T-cell (primary cell): Measurements from ENCODE around the gene EXOC4. TPM values are rescaled to one million over a fixed set of nuclear protein-coding genes. Genes with fewer than 3 reads are reported as not detected.

Experiments used
- ATAC-seq, 4 experiments: fragments of 200-7000 bp in 3 of 4; fragments of 150-1000 bp in 1 of 4; cut with Tn5 transposase; replicated peaks in 1 of 4; 1 replicate in 3 of 4; 2 replicates in 1 of 4; pipeline ENCODE4 v1.10.0; 2021; ENCODE audit warnings: moderate library complexity in 3 of 4, mild to moderate bottlenecking in 2 of 4, moderate number of reproducible peaks in 1 of 4
- CTCF ChIA-PET, 2 donors: fragments of 300-600 bp; sonication (Branson Sonifier 250); formaldehyde crosslinking; loops; one replicate each; lab custom pipeline; 2022; ENCODE audit warnings: antibody characterized with exemption in 2 of 2; lab: Charles Lee
- POLR2A ChIA-PET, 2 donors: fragments of 300-600 bp; sonication (Branson Sonifier 250); formaldehyde crosslinking; loops; one replicate each; lab custom pipeline; 2022; ENCODE audit warnings: antibody characterized with exemption in 2 of 2; lab: Charles Lee
- DNase-seq, 35 experiments: peaks; one replicate each; pipeline versions ENCODE4 v3.0.0 to v3.0.0-alpha.2; 2013 to 2023
- H3K27ac ChIP-seq: one replicate; pipeline ENCODE4 v1.5.1; 2013; ENCODE audit warnings: low read length
- H3K27me3 ChIP-seq, 2 experiments: replicated peaks in 1 of 2; 1 replicate in 1 of 2; 2 replicates in 1 of 2; pipeline versions ENCODE4 v1.6.1 to v1.7.0; 2013; ENCODE audit warnings: low read length in 1 of 2, mixed read lengths in 1 of 2; ENCODE audit not compliant: control insufficient read depth in 2 of 2, insufficient read depth in 2 of 2; ENCODE audit errors: extremely low read depth in 1 of 2
- H3K36me3 ChIP-seq, 2 donors: 1 replicate in 1 of 2; 2 replicates in 1 of 2; pipeline versions ENCODE4 v1.6.1 to v1.7.0; 2013; ENCODE audit warnings: low read length in 1 of 2; ENCODE audit not compliant: control insufficient read depth in 2 of 2, insufficient read depth in 1 of 2; ENCODE audit errors: extremely low read depth in 1 of 2
- H3K4me1 ChIP-seq, 2 experiments: 1 replicate in 1 of 2; 2 replicates in 1 of 2; pipeline versions ENCODE4 v1.6.1 to v1.7.0; 2013; ENCODE audit warnings: low read length in 2 of 2, mixed read lengths in 1 of 2; ENCODE audit not compliant: insufficient read depth in 2 of 2, control insufficient read depth in 1 of 2; ENCODE audit errors: extremely low read depth in 1 of 2
- H3K4me3 ChIP-seq, 2 donors: 1 replicate in 1 of 2; 2 replicates in 1 of 2; pipeline versions ENCODE4 v1.5.1 to v1.7.0; 2013; ENCODE audit warnings: mild to moderate bottlenecking in 2 of 2, low read length in 1 of 2, moderate library complexity in 1 of 2; ENCODE audit not compliant: control insufficient read depth in 1 of 2; ENCODE audit errors: extremely low read depth in 1 of 2
- H3K9me3 ChIP-seq: 2 replicates; pipeline ENCODE4 v1.7.0; 2013
- H3K27ac Mint-ChIP-seq, 2 donors: one replicate each; pipeline ENCODE4 v1.8.0; 2020 to 2021; ENCODE audit warnings: mild to moderate bottlenecking in 2 of 2, mixed read lengths in 2 of 2
- H3K27me3 Mint-ChIP-seq, 2 donors: one replicate each; pipeline ENCODE4 v1.8.0; 2021 to 2022; ENCODE audit warnings: mixed read lengths in 2 of 2
- H3K36me3 Mint-ChIP-seq: one replicate; pipeline ENCODE4 v1.8.0; 2021; ENCODE audit warnings: mixed read lengths
- H3K4me1 Mint-ChIP-seq, 3 donors: one replicate each; pipeline ENCODE4 v1.8.0; 2020 to 2022; ENCODE audit warnings: mixed read lengths in 3 of 3, mild to moderate bottlenecking in 1 of 3
- H3K4me3 Mint-ChIP-seq, 3 donors: one replicate each; pipeline ENCODE4 v1.8.0; 2020 to 2022; ENCODE audit warnings: mild to moderate bottlenecking in 3 of 3, mixed read lengths in 3 of 3, moderate library complexity in 3 of 3
- H3K9me3 Mint-ChIP-seq, 3 donors: one replicate each; pipeline ENCODE4 v1.8.0; 2020 to 2022; ENCODE audit warnings: mixed read lengths in 3 of 3
- WGBS: methylation state at CpG from one replicate; pipeline ENCODE4 v1.1.5; 2013; ENCODE audit warnings: missing lambda C conversion rate; ENCODE audit not compliant: insufficient coverage; 5-methylcytosine and 5-hydroxymethylcytosine counted together
- total RNA-seq, 35 experiments: library from RNA in 6 of 35; stranded (reverse) in 6 of 35; fragments of 120-200 nt in 1 of 35; gene quantifications; one replicate each; pipeline versions ENCODE4 v1.2.1 to v1.2.4 and lab custom pipeline; 2013 to 2026

EXOC4 gene
- total RNA-seq, 5 donors from 2014 or later (not counting 1 experiment from before 2014, with no cell fraction given) = 58.2 to 108 (median 64.8) TPM

DNA sequence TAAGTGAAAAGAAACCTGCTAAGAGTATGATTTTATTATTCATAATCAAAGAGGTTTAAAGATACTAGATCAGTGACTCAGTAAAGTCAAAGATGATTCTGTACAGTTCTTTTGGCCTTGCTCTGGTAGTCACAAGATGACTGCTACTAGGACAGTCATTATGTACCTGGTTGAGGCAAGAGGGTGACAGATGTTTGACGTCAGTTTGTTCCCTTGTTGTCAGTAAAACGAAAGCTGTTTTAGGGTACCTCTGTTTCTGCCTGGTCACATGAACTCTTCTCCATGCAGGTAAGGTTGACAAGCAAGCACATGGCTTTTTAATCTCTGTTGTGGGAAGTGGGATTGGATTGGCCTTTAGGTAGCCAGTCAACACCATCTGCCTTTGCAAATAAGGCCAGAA, 308.0 kb downstream of the EXOC4 start:
- WGBS = 83% methylated on average over 2 of the region's 2 CpGs
- Mint-ChIP-seq H3K4me1 (peaks cover 0 to 2% (median 0%) of the 10 kb centered on the region in 3 donors), H3K4me3 (no peak overlapping the region), H3K36me3 (peaks cover 58% of the 10 kb centered on the region), H3K27me3 (no peaks in the 10 kb centered on the region), H3K27ac (no peak overlapping the region), H3K9me3 (peaks cover 1 to 6% (median 4%) of the 10 kb centered on the region in 3 donors)
- no peak overlapping the region for H3K27ac ChIP-seq
- no peaks in the 10 kb centered on the region for H3K27me3 ChIP-seq
- no peak overlapping the region for H3K4me3 ChIP-seq
- H3K36me3 ChIP-seq = no peaks in the 10 kb centered on the region
- ChIA-PET CTCF (no interaction called here), POLR2A (no interaction called here)
- no peaks in the 10 kb centered on the region for H3K4me1 ChIP-seq
- ATAC-seq (no peak), DNase-seq (no peak)
- H3K9me3 ChIP-seq = no peaks in the 10 kb centered on the region

DNA sequence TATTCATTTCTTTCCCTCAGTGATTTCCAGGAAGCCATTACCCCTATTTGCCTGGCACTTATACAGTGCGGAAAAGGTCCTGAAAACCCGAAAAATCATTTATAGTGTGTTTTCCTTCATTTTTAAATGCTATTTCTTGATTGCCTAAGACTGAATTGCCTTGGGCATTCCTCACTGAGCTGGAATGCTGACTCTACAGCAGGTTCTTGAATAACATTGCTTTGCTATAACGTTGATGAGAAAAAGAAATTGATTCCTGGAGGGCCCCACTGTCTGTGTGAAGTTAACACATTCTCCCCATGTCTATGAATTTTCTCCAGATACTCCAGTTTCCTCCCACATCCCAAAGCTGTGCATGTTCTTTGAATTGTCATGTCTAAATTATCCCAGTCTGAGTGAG, 308.5 kb downstream of the EXOC4 start:
- whole genome bisulfite sequencing = no CpG with 5 or more reads among the region's 3 CpGs
- H3K4me1 Mint-ChIP-seq = no peaks in the 10 kb centered on the region
- CTCF ChIA-PET = no interaction called here

DNA sequence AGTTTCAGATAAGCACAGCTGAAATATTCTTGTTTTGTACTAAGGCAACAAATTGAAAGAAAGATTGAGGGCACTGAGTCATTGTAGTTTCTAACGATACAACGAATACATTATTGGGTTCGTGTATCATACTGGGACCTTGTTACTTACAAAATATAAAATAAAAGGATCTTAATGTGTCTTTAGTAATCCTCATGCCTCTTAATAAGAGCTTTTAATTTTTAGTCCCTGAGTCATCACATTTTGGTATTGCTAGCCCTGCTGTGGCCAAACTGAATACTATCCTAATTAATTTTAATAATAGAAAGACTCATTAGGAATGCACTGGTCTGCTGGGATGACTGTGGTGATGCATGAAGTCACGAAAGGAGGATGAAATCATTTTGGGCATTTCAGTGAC, 309.7 kb downstream of the EXOC4 start:
- Mint-ChIP-seq H3K27ac (no peak overlapping the region), H3K9me3 (peaks cover 5 to 9% (median 8%) of the 10 kb centered on the region in 3 donors), H3K4me3 (no peak overlapping the region), H3K4me1 (no peaks in the 10 kb centered on the region), H3K36me3 (peaks cover 61% of the 10 kb centered on the region), H3K27me3 (no peaks in the 10 kb centered on the region)
- Histone ChIP-seq H3K4me3 (no peak overlapping the region), H3K36me3 (no peaks in the 10 kb centered on the region), H3K9me3 (no peaks in the 10 kb centered on the region), H3K4me1 (no peaks in the 10 kb centered on the region), H3K27ac (no peak overlapping the region), H3K27me3 (no peaks in the 10 kb centered on the region)
- 100% methylated on average over 1 of the region's 4 CpGs for WGBS
- DNase-seq (no peak), ATAC-seq (no peak)
- ChIA-PET POLR2A (no interaction called here), CTCF (no interaction called here)

More for the DNA sequence above, 308.5 kb downstream of the EXOC4 start:
- no peaks in the 10 kb centered on the region for H3K9me3 ChIP-seq
- H3K9me3 Mint-ChIP-seq = peaks cover 5 to 9% (median 6%) of the 10 kb centered on the region in 3 donors
- no peak overlapping the region for H3K4me3 Mint-ChIP-seq
- POLR2A ChIA-PET = no interaction called here
- ATAC-seq = no peak
- no peaks in the 10 kb centered on the region for H3K27me3 Mint-ChIP-seq
- no peak for DNase-seq
- no peak overlapping the region for H3K27ac ChIP-seq
- no peak overlapping the region for H3K27ac Mint-ChIP-seq
- no peaks in the 10 kb centered on the region for H3K4me1 ChIP-seq
- H3K27me3 ChIP-seq = no peaks in the 10 kb centered on the region
- H3K4me3 ChIP-seq = no peak overlapping the region
- no peaks in the 10 kb centered on the region for H3K36me3 ChIP-seq
- H3K36me3 Mint-ChIP-seq = peaks cover 58% of the 10 kb centered on the region

- H3K27me3 ChIP-seq = no peaks in the 10 kb centered on the region
- Mint-ChIP-seq H3K27ac (no peak overlapping the region), H3K9me3 (peaks cover 5 to 9% (median 8%) of the 10 kb centered on the region in 3 donors), H3K27me3 (no peaks in the 10 kb centered on the region), H3K36me3 (peaks cover 61% of the 10 kb centered on the region), H3K4me1 (no peaks in the 10 kb centered on the region), H3K4me3 (no peak overlapping the region)
- no peaks in the 10 kb centered on the region for H3K9me3 ChIP-seq
- no peak for DNase-seq
- no peaks in the 10 kb centered on the region for H3K36me3 ChIP-seq
- no peaks in the 10 kb centered on the region for H3K4me1 ChIP-seq
- ChIA-PET CTCF (no interaction called here), POLR2A (no interaction called here)
- WGBS = no CpG with 5 or more reads among the region's 5 CpGs
- H3K27ac ChIP-seq = no peak overlapping the region
- no peak for ATAC-seq
- H3K4me3 ChIP-seq = no peak overlapping the region
Observed at GRCh38 chr7:133563251-133563650, 310.4 kb downstream of the EXOC4 start.

GRCh38 chr7:133564484-133564883, 311.6 kb downstream of the EXOC4 start:
- H3K27ac ChIP-seq = no peak overlapping the region
- DNase-seq (no peak), ATAC-seq (no peak)
- H3K9me3 Mint-ChIP-seq = peaks cover 5 to 9% (median 8%) of the 10 kb centered on the region in 3 donors
- WGBS = no CpG with 5 or more reads among the region's 2 CpGs
- no peak overlapping the region for H3K4me3 ChIP-seq
- CTCF ChIA-PET = no interaction called here
- POLR2A ChIA-PET = interaction anchor here (0.5 to 0.6 kb wide), 2 partner anchors 597 to 1206 kb away, joined by 4 to 5 read pairs; no protein-coding TSS in a partner anchor
- H3K27me3 Mint-ChIP-seq = no peaks in the 10 kb centered on the region
- no peaks in the 10 kb centered on the region for H3K27me3 ChIP-seq
- no peak overlapping the region for H3K4me3 Mint-ChIP-seq
- H3K4me1 Mint-ChIP-seq = no peaks in the 10 kb centered on the region
- no peaks in the 10 kb centered on the region for H3K9me3 ChIP-seq
- no peak overlapping the region for H3K27ac Mint-ChIP-seq
- no peaks in the 10 kb centered on the region for H3K36me3 ChIP-seq
- H3K36me3 Mint-ChIP-seq = peaks cover 64% of the 10 kb centered on the region
- H3K4me1 ChIP-seq = no peaks in the 10 kb centered on the region

DNA sequence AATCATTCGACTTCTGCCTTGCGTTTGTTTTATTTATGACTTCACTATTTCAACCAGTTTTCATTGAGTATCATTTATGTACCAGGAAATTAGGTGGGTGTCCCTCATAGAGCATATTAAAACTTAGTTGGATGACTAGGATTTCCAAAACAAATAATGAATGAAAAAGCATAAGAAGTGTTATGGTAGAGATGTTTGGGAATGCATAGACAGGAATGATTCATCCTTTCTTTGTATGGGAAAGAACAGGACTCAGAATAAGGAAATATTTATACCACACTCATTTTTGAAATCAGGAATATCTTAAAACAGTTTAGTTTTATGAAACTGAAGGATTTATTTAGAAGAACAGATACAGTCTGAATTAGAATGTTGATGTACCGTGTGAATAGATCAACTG, 315.7 kb downstream of the EXOC4 start:
- CTCF ChIA-PET = no interaction called here
- DNase-seq (no peak), ATAC-seq (no peak)
- Histone ChIP-seq H3K4me1 (peaks cover 0 to 3% of the 10 kb centered on the region in 2 experiments), H3K27me3 (no peaks in the 10 kb centered on the region), H3K36me3 (no peaks in the 10 kb centered on the region), H3K27ac (no peak overlapping the region), H3K4me3 (no peak overlapping the region), H3K9me3 (no peaks in the 10 kb centered on the region)
- WGBS = 100% methylated on average over 1 of the region's 3 CpGs
- Mint-ChIP-seq H3K4me1 (no peaks in the 10 kb centered on the region), H3K9me3 (peaks cover 5 to 9% (median 8%) of the 10 kb centered on the region in 3 donors), H3K4me3 (no peak overlapping the region), H3K36me3 (peaks cover 37% of the 10 kb centered on the region), H3K27me3 (no peaks in the 10 kb centered on the region), H3K27ac (no peak overlapping the region)
- POLR2A ChIA-PET = no interaction called here

DNA sequence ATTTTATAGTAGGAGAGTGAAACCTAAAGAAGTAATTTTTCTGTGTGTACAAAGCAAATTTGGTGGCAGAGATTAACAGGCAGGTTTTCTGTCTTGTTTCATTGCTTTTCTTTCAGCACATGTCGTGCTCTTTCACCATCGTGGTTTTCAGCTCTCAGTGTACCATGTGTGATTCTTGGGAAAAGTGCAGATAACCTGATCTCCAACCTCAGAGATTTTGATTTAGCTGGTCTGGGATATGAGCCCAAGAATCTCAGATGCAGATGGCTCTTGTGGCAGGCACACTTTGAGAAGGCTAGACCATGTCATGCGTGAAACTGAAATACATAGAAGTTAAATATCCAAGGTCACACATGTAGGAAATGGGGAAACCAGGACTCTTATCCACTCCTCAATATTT, 317.4 kb downstream of the EXOC4 start:
- H3K9me3 Mint-ChIP-seq = peaks cover 2 to 9% (median 5%) of the 10 kb centered on the region in 3 donors
- no peak overlapping the region for H3K27ac ChIP-seq

More for the DNA sequence above, 317.4 kb downstream of the EXOC4 start:
- Mint-ChIP-seq H3K27me3 (no peaks in the 10 kb centered on the region), H3K36me3 (peaks cover 22% of the 10 kb centered on the region), H3K4me3 (no peak overlapping the region), H3K4me1 (no peaks in the 10 kb centered on the region), H3K27ac (no peak overlapping the region)
- 100% methylated on average over 2 of the region's 3 CpGs for WGBS
- no peaks in the 10 kb centered on the region for H3K36me3 ChIP-seq
- no peaks in the 10 kb centered on the region for H3K27me3 ChIP-seq
- ChIA-PET POLR2A (no interaction called here), CTCF (no interaction called here)
- H3K4me1 ChIP-seq = peaks cover 0 to 3% of the 10 kb centered on the region in 2 experiments
- H3K4me3 ChIP-seq = no peak overlapping the region
- ATAC-seq (no peak), DNase-seq (no peak)
- H3K9me3 ChIP-seq = no peaks in the 10 kb centered on the region
